HCT116 (cell line): Measurements from ENCODE around the gene BSND.

ENCODE experiments used
- ATF3 ChIP-seq: IDR thresholded peaks from 2 replicates; pipeline ENCODE4 v1.6.1; 2012
- CTCF ChIP-seq, 3 experiments: fragments of 200-600 bp in 1 of 3; sonication (generic) in 1 of 3; IDR thresholded peaks in 2 of 3; conservative IDR thresholded peaks in 1 of 3; 2 replicates each; pipeline ENCODE4 v1.5.1; 2012 to 2017; ENCODE audit warnings: low read depth in 2 of 3, low read length in 2 of 3, antibody characterized with exemption in 1 of 3, borderline replicate concordance in 1 of 3, control low read depth in 1 of 3, mild to moderate bottlenecking in 1 of 3, mixed read lengths in 1 of 3, mixed run types in 1 of 3, moderate library complexity in 1 of 3; ENCODE audit not compliant: insufficient read depth in 1 of 3
- SIN3A ChIP-seq: IDR thresholded peaks from 2 replicates; pipeline ENCODE4 v1.6.1; 2012; ENCODE audit warnings: low read depth
- SP1 ChIP-seq: IDR thresholded peaks from 2 replicates; pipeline ENCODE4 v1.6.1; 2012; ENCODE audit warnings: low read depth

GRCh38 chr1:55037733-55038551 lies 39.2 kb downstream of the BSND start:
- TF ChIP-seq CTCF (IDR thresholded peaks at IDR 0.05 in 2 of 3, conservative IDR thresholded peaks at IDR 0.05 in 1 of 3; ENCODE audit: borderline replicate concordance in 1 of 3, insufficient read depth in 1 of 3, low read depth in 2 of 3, low read length in 2 of 3) (no peak), SIN3A (no peak), SP1 (no peak), ATF3 (no peak)
